Suppressor macrophage treated with lipopolysaccharide for 4 hours (primary cell): Measurements from ENCODE around the gene DNER.

ENCODE experiments used
- DNase-seq: peaks from one replicate; pipeline ENCODE4 v3.0.0-alpha.2; 2020

DNER gene

GRCh38 chr2:229477269-229477755 lies 237.0 kb downstream of the DNER start:
- no peak for DNase-seq

GRCh38 chr2:229475778-229476177 lies 238.6 kb downstream of the DNER start:
- no peak for DNase-seq

- no peak for DNase-seq
Observed at GRCh38 chr2:229474125-229474524, 240.2 kb downstream of the DNER start.

- no peak for DNase-seq
Observed at GRCh38 chr2:229470781-229471180, 243.6 kb downstream of the DNER start.

- DNase-seq, result no peak
Observed at GRCh38 chr2:229467783-229468182, 246.6 kb downstream of the DNER start.

GRCh38 chr2:229463841-229464346 lies 250.5 kb downstream of the DNER start:
- no peak for DNase-seq

GRCh38 chr2:229462112-229462511 lies 252.2 kb downstream of the DNER start:
- DNase-seq, result no peak

GRCh38 chr2:229456091-229456490 lies 258.3 kb downstream of the DNER start:
- no peak for DNase-seq

- DNase-seq, result no peak
Observed at GRCh38 chr2:229454934-229455631, 259.3 kb downstream of the DNER start.

GRCh38 chr2:229453230-229453629 lies 261.1 kb downstream of the DNER start:
- DNase-seq, result no peak

GRCh38 chr2:229451852-229452251 lies 262.5 kb downstream of the DNER start:
- DNase-seq, result no peak

- DNase-seq, result no peak
Observed at GRCh38 chr2:229447227-229447626, 267.1 kb downstream of the DNER start.

GRCh38 chr2:229446350-229446749 lies 268.0 kb downstream of the DNER start:
- no peak for DNase-seq

GRCh38 chr2:229445501-229446211 lies 268.7 kb downstream of the DNER start:
- DNase-seq, result no peak

- peak; percentile 83 for DNase-seq
Observed at GRCh38 chr2:229445019-229445418, 269.3 kb downstream of the DNER start.

GRCh38 chr2:229443546-229444268 lies 270.6 kb downstream of the DNER start:
- DNase-seq, result no peak

GRCh38 chr2:229443141-229443540 lies 271.2 kb downstream of the DNER start:
- no peak for DNase-seq

GRCh38 chr2:229438430-229439159 lies 275.8 kb downstream of the DNER start:
- no peak for DNase-seq

- no peak for DNase-seq
Observed at GRCh38 chr2:229437467-229437866, 276.9 kb downstream of the DNER start.

GRCh38 chr2:229434187-229434586 lies 280.2 kb downstream of the DNER start:
- no peak for DNase-seq

GRCh38 chr2:229433351-229433750 lies 281.0 kb downstream of the DNER start:
- no peak for DNase-seq

GRCh38 chr2:229431327-229431954 lies 282.9 kb downstream of the DNER start:
- DNase-seq, result peak; percentile 61
